ENCODE results near the gene PDK3.

PDK3 gene

DNA sequence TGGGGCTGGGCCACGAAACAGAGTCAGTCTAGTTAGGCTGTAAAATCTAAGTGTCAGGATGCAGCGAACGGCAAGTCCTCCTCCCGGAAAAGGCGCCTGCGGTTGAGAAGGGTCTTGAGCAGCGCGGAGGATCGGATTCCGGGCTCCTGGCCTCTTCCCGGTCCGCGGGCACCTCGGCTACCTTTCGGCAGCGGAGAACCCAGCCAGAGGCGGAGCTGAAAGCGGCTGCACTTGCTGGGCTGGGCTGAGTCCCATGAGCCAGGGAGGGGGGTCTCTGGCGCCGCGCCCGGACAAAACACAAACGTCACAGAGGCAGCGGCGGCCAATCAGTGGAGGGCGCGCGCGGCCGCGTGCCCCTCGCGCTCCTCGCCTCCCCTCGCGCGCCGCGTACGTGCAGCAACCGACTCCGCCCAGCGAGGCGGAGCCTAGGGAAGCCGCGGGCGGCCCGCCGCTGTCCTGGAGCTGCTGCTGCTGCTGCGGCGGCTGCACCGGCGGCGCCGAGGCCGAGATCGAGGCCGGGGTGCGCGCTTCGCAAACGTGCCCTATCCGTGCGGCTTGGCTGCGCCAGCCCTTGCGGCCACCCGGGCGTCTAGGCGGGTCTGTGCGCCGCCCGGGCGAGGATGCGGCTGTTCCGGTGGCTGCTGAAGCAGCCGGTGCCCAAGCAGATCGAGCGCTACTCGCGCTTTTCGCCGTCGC lies at the start of gene PDK3:
Gene PDK3, plus strand, starts transcription at position 451 of the 696 bp plus-strand sequence. Its CDS starts 170 bp downstream, at position 621.
- peak; percentile 95 for DNase-seq

DNA sequence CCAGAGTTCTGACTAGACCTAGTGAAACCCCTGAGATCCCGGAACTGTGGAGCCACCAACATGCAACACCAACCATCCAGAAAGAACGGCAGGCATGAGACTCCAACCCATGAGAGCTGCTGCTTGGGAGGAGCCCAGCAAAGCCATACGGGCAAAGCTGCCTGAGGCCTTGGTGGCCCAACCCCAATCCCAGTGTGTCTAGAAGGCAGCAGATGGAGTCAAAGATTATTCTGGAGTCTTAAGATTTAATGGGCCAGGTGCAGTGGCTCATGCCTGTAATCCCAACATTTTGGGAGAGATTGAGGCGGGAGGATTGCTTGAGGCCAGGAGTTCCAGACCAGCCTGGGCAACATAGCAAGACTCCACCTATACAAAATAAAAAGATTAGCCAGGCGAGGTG lies 49.2 kb upstream of the PDK3 start:
- peak; percentile 17 for DNase-seq

DNA sequence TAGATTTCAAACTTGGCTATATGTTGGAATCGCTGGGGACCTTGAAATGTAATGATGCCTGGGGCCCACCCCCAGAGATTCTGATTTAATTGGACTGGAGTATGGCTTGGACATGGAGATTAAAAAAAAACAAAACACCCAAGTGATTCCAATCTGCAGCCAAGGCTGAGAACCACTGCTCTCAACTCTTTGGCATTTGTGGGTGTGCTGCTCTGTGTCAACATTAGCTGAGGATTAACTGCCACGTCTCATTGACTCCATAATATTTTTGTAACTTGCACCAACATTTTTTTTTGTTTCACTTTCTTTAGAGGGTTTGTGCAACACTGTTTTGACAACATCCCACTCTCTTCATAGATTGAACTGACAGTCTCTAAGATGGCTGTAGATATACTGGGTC lies 41.1 kb upstream of the PDK3 start:
- DNase-seq, result no peak

DNA sequence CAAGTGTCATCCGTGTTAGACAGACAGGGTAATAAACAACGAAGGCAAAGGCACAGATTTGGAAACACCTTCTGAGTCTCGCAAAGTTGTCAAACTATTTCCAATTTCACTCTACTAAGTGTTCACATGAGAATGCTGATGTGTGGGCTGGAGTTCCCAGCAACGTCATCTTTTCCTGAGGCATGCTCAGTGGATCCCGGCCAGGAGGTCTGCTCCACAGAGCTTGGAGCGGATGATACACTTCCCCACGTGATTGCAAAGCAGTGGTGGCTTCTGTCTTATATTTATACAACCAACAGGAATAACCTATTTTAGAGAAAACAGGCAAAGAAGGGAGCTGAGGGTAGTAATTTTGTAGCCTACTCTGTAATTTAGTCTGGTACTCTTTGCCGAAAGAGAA lies 40.1 kb upstream of the PDK3 start:
- no peak for DNase-seq

DNA sequence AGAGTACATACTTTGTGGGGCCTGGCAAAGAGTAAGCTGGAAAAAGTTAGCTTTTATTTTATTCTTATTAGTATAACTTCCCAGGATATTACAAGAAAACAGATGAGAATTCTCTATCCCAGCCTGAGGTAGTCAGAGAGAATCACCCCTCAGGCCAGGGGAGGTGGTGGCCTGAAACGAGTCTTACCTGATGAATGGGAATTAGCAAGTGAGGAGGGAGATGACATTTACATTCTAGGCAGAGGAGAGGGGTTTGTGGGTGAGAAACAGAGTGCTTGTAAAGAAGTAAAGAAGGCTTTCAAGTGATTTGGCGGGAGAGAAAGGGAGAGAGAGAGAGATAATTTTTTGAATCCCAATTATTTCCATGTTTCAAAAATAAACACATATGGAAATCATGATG lies 39.3 kb upstream of the PDK3 start:
- no peak for DNase-seq

DNA sequence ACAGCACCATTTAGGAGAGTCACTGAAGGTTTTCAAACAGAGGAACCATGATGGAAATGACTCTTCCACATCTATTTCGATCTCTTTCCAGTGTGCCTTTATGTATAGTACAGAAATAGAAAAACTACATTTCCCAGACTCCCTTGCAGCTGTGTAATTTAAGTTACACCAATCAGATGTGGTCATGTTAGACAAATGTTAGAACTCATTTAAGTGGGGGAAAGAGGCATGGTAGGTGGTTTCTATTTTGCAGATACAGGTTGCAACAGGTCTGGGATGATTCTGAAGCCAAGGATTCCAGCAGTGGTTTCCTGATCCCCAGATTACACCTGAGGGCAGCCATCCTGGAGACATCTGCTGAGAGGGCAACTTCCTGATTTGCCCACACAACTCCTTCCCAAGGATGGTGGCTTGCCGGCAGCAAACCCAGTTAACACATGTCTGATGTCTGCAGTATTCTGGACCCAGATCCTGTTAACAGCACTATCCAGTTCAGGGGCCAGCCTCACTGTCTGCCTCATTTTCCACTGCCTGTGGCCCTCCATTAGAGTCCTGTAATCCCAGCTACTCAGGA lies 38.7 kb upstream of the PDK3 start:
- peak; percentile 37 for DNase-seq

DNA sequence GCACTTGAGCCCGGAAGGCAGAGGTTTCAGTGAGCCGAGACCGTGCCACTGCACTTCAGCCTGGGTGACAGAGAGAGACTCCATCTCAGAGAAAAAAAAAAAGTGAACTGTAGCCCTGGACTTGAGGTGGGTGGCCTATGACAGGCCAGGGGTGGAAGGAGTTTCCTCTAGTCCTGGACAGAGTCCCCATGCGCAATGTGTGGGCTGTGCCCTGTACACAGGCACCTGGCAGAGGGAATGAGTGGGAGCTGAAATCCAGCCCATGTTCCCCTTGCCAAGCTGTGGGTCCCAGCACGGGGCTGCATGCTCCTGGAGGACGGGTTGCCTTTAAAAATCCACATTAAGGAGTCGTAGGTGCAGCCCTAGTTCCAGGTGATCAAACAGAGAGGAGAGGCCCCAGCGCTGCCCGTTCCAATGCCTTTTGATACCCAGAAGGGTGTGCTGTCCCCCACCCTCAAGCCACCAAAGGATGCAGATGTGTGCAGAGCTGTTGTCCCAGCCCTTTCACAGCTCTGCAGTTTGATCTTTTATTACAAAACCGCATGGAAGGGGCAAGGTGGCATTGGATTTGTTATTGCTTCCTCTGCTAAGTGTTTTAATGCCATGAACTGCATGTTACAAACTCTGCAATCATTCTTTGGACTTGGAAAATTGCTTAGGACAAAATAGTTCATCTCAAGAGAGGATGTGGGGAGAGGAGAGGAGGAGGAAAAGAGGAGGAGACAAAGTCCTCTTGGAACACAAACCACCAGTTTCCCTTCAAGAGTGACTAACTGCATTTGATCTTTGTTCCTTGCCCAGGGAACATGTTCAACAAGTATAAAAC lies 38.0 kb upstream of the PDK3 start:
- no peak for DNase-seq

DNA sequence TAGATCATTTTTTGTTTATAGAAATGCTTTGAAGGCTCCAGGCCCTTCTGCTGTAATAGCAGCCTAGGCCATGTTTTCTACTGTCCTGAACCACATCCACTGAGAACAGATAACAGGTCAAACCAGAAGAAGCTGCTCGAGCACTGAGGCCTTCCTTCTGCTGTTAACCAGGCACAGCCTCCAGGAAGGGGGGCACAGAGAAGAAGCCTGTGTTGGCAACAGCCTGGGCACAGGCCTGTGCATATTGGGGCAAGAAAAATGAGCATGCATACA lies 37.4 kb upstream of the PDK3 start:
- no peak for DNase-seq

DNA sequence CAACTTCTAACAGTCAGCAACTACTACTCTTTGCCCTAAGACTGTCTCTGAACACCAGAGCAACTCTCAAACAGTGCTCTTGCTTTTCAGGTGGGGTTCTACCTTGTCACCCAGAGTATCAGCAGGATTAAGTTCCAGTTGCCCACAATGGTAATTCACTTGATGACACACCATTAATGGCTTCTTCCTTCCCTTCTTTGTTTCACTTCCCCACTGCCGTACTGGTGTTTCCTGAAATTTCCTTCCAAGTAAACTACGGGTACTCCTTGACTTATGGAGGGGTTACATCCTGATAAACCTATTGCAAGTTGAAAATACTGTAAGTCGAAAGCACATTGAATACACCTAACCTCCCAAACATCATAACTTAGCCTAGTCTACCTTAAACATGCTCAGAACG lies 36.6 kb upstream of the PDK3 start:
- DNase-seq, result no peak

DNA sequence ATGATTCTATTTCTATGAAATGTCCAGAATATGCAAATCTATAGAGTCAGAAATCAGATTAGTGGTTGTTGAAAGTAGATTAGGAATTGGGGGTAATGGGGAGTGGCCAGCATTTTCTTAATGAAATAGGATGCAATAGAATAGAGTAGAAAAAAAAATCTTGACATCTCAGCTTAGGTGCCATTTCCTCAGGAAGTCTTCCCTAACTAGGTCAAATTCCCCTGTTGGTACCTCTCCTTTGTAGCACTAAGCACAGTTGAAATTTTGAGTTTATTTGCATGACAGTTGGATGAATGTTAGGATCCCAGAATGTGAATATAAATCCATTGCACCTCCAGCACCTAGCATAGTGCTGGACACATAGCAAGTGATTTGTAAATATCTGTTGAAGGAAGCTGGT lies 30.0 kb upstream of the PDK3 start:
- DNase-seq, result no peak

DNA sequence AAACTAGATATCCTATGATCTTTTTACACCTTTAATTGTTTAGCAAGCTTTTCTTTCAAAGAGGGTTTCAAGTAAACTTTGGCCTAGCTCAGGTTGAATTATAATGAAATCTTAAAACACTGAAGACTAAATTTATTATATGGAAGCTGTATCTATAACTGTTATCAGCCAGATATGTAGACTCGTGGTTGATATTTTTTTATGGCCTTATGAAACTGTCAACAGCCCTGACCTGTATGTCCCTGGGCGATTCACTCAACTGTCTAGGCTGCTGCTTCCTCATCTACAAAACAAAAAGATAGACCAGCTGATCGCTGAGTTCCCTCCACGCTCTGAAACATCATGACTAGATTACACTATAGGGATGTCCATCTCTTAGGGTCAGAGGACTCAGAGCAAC lies 21.2 kb upstream of the PDK3 start:
- DNase-seq, result no peak

DNA sequence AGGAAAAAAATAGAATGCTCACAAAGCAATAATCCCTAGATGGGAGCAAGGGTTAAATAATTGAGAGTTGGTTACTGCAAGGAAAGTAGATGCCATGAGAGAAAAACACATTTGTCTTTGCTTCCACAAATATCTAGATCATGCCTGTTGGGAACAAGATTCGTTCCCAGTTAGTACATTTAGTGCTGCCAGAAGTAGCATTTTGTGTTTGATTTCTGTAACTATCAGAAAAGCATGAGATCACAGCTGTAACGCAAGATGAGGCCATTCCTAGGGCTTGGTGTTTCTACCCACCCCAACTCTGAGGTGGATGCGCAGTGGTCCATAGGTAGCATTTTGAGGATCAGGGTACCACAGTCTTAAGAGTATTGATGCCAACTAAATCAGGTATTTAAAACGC lies 20.4 kb upstream of the PDK3 start:
- no peak for DNase-seq

DNA sequence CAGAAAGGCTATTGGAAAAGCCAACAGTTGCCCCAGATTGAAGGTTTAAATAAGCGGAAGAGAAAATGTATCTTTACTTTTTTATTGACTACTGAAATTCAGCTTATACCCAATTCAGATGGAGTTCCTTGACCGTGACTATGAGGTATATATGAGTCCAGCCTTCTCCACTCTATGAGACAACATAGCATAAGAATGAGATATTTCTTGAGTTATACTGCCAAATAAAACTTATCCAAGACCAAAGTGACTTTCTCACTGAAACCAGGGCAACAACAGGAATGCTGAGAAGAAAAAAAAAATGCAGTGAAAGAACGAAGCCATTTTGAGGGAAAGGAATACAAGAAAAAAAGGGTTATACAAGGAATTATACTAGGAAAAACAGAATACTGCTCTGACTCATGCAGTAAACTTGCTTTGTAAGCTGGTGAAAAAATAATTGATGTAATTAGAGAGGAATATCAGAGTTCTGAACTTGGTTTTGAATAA lies 16.3 kb upstream of the PDK3 start:
- no peak for DNase-seq

DNA sequence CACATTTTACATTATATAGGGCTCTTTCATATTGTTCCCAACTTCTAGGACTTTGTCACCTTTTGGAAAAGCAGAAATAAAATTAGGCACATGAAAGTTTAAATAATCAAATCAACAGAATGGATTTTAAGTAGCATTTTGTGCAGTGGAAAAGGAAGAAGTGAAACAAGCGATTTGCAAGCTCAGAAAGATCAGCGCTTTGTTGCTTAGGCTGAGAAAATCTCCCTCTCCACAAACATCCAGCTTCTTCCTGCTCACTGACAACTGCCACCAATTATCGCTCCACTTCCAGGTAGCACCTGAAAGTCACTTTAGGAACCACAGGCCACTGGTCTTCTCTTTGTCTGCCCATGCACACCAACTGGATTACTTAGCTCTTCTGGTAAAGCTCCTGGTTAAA lies 2.0 kb upstream of the PDK3 start:
- DNase-seq, result no peak

DNA sequence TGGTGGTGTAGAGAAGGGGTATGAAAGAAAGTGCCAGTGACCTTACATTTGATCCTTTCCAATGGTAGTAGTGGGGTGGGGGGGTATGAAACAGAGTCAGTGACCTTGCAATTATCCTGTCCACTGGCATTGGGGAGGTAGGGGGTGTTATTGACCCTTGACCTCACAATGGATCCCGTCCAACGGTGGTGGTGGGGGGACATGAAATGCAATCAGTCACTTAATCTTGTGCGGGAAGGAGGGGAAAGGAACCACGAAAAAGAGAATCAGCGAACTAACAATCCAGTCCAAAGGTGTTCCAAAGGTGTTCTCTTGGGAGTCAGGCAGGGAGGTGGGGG lies 619 bp upstream of the PDK3 start:
- DNase-seq, result no peak

DNA sequence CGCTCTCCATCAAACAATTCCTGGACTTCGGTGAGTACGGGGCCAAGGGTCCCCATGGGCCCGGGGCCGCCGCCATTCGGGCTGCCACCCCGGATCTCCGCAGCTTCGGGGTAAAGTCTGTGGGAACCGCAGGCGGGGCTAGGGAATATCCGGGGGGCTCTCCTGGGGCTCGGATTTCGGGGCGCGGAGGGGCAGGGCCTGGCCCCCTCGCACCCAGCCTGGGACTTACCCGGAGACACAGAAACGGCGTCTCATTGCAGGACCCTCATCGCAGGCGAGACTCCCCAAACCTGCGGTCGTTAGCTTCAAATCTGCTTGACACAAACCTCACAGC lies 413 bp downstream of the PDK3 start:
- no peak for DNase-seq

DNA sequence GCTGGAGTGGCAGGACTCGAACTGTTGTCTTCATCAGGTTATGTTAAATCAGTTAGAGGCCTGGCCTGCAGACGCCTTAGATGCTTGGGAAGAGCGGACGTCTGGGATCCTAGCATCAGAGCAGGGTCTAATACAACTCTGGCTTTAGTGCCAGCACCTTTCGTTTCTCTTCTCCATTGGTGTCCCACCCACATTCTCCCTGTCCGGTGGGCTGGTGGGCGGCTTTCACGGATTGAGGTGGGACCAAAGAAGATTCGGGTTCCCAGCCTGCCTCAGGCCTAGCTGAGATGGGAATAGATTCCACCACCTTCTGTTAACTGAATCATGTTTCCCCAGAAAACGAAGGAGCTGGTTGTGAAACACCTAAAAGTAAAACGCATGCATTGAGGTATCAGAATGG lies 939 bp downstream of the PDK3 start:
- peak; percentile 20 for DNase-seq

DNA sequence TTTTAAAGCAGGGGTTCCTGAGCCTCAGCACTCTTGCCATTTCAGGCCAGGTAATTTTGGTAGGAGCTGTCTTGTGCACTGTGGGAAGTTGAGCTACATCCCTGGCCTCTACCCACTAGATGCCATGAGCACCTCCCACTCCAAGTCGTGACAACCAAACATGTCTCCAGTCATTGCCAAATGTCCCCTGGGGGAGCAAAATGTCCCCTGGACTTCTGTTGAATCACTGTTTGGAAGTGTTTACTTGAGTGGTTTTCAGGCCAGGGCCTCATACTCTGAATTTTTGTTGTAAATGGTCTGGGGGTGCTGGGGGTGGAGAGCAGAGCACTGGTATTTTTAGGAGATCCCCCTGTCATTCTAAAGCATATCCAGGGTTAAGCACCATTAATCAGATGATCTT lies 3.2 kb downstream of the PDK3 start:
- no peak for DNase-seq

DNA sequence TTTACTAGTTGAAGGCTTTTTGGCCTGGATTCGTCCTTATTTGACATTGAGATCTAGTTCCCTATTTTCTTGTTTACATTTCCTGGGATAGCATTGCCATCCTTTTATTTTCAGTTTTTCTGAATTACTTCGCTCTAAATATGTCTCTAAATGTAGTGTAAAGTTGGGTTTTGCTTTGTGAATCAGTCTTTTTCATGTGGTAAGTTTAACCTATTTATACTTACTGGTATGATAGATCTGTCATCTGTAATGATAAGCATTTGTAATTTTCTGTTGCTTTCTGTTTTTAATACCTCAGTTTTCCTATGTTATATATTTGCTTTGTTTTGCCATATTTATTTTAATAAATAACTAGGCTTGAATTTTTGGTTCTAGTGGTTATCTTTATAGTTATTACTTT lies 6.7 kb downstream of the PDK3 start:
- no peak for DNase-seq

DNA sequence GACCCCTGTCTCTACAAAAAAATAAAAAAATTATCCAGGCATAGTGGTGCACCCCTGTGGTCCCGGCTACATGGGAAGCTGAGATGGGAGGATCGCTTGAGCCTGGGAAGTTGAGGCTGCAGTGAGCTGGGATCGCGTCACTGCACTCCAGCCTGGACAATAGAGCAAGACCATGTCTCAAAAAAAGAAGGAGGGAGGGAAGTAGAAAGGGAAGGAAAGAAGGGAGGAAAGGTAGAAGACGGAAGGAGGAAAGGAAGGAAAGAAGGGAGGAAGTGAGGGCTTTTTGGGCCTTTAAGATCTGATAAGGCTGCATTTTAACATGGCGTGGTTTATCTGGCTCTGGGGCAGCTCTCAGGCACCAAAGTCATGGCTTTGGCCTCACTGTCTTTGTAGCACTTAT lies 10.4 kb downstream of the PDK3 start:
- DNase-seq, result no peak

DNA sequence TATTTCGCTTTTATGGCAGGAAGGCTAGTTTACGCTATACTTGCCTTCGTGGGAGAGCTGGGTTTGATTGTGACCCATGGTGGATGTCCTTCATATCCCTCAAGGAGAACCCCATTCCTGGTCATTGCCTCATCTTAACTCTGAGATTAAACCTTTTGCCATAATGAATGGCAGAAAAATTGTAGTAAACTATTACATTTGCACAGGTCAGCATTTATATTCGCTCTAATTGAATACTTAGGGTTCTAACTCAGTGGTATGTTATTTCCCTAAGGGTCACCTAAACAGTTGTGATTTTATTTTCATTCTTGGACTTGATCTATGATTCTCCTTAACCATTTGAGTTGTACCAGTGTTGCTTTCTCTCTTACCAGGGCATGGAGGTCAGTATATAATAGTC lies 13.4 kb downstream of the PDK3 start:
- DNase-seq, result no peak

DNA sequence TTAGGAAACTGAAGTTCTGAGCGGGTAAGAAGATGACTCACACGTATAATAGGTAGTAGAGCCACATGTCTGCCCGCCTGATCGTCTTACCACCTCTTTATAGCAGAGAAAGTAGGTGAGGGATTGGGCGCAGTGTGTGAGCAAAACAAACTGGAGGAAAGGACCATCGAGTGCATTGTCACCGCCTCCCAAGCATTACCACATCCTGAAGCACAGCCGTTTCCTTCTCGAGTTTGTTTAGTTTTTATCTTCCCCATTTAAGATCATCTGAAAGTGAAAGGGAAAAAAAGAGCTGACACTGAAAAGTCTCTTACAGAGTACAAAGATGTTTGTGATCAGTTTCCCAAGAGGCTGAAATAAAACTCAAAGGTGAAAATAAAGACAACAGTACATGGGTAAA lies 14.8 kb downstream of the PDK3 start:
- peak; percentile 1 for DNase-seq

DNA sequence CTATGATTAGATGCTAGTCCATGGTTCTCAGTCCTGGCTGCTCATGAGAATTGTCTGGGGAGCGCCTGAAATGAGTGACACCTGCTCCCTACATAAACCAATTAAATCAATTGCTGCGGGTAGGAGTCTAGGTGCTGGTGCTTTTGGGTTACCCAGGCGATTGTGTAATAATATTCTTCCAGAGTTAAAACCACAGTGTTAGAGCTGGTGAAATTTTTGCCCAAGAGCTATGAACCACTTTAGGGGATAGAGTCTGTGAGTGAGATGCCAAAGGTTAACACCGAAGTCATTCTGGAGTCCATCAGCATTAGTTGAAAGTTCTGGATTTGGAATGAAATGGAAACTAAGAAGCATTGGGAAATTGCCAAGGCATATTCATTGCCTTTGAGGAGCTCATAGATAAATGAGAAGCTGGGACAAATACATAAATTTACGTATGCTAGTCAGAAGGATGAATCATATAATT lies 15.3 kb downstream of the PDK3 start:
- DNase-seq, result peak; percentile 55

DNA sequence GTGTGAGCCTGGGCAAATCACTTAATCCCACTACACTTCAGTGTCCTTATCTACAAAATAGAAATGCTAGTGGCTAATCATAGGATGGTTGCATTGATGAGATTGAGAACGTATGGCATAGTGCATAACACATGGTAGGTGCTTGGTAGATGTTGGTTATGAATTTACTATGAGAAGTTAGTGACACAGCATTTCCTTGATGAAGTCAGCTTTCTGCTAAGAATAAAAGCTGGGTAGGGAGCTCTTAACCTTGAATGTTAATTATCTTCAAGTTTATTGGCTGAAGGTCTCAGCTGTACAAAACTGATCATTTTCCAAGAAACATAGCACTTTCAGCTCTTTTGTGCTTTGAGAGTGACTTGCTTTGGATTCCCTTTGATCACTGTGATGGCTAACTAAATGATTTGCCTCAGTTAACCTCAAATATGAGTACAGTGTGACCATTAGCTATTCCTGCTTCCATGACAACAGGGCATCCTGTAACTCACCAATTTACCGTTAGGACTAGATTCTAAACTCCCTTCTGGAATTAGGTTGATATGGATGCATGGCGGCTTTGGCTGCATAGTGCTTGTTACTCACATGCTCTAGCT lies 17.8 kb downstream of the PDK3 start:
- DNase-seq, result no peak

All from NCI-H82 (cell line).